Lower leg skin (tissue), 4 donors: Measurements from ENCODE around the gene TULP1. TPM values are rescaled to one million over a fixed set of nuclear protein-coding genes. Genes with fewer than 3 reads are reported as not detected.
A peak's percentile ranks its signal among the peaks of the same experiment; 100 is the strongest.

Experiments used
- DNase-seq, 2 donors: peaks; one replicate each; pipeline ENCODE4 v3.0.0-alpha.2; 2019; ENCODE audit warnings: low spot score in 2 of 2
- H3K4me3 ChIP-seq: fragments of 200-600 bp; sonication (generic); 2 replicates; pipeline ENCODE4 v1.5.1; 2017; ENCODE audit warnings: mild to moderate bottlenecking, low read depth; ENCODE audit not compliant: poor library complexity, severe bottlenecking
- POLR2A ChIP-seq, 2 donors: fragments of 450-650 bp; IDR thresholded peaks; one replicate each; pipeline ENCODE4 v1.6.1; 2016 to 2017; ENCODE audit warnings: antibody characterized with exemption in 2 of 2, mild to moderate bottlenecking in 1 of 2, moderate library complexity in 1 of 2
- WGBS, 2 donors: methylation state at CpG; one replicate each; pipeline ENCODE4 v1.1.5; 2018; 5-methylcytosine and 5-hydroxymethylcytosine counted together
- intact Hi-C: fragments of 100-400 bp; cut with DNase I; formaldehyde crosslinking; loops from one replicate; pipeline ENCODE4 v1.15.0; 2023; ENCODE audit warnings: low total_unique reads
- total RNA-seq, 4 donors: library from RNA; depleted of rRNA; stranded (reverse); fragments of >200 nt; gene quantifications; one replicate each; pipeline ENCODE4 v1.1.0, GENCODE V29; 2016
- TF ChIP-seq, protein P1 (sequence below), 3 donors: fragments of 450-650 bp; IDR thresholded peaks; one replicate each; pipeline ENCODE4 v1.5.1; 2016; ENCODE audit warnings: antibody characterized with exemption in 3 of 3, mild to moderate bottlenecking in 3 of 3, moderate library complexity in 2 of 3

Gene TULP1
- total RNA-seq, 4 donors from 2014 or later = 0.61 to 0.65 TPM; not detected in 2

DNA sequence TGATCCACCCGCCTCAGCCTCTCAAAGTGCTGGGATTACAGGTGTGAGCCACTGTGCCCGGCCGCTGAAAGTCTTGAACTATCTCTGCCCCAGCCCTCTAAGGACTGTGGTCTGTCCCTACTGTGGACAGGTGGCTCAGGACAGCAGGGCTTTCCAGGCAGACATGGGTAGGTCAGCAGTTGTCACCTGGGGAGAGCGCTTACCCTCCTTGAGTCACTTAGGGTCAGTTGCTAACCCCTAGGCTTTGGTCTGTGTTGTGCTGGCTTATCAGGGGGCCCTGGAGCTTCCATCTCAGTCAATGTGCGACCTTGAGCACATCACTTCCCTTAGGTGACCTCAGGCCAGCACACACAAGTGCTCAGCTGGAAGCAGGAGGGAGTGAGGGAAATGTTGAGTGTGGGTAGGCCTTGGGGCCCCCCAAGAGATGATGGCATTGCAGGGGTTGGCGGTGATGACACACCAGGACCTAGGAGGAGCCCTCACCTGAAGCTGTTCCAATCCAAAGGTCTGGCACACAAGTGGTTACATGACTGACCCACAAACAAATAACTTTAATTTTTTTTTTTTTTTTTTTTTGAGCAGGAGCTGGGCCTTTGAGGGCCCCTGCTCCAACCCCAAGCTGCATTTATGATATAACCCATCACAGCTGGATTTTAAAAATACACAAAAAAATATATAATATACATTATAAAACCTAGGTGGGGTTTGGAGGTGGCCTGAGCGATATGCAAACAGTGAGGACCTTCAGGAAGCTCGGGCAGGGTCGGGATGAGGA is 39.4 kb downstream of the TULP1 start:
- intact Hi-C loops = no loop called here
- WGBS, 2 donors = 82 to 88% methylated on average over 9 of the region's 9 CpGs
- no peak for DNase-seq
- TF ChIP-seq, protein P1, sequence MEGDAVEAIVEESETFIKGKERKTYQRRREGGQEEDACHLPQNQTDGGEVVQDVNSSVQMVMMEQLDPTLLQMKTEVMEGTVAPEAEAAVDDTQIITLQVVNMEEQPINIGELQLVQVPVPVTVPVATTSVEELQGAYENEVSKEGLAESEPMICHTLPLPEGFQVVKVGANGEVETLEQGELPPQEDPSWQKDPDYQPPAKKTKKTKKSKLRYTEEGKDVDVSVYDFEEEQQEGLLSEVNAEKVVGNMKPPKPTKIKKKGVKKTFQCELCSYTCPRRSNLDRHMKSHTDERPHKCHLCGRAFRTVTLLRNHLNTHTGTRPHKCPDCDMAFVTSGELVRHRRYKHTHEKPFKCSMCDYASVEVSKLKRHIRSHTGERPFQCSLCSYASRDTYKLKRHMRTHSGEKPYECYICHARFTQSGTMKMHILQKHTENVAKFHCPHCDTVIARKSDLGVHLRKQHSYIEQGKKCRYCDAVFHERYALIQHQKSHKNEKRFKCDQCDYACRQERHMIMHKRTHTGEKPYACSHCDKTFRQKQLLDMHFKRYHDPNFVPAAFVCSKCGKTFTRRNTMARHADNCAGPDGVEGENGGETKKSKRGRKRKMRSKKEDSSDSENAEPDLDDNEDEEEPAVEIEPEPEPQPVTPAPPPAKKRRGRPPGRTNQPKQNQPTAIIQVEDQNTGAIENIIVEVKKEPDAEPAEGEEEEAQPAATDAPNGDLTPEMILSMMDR (IDR thresholded peaks at IDR 0.05) = no peak
- no peak for TF ChIP-seq POLR2A (IDR thresholded peaks at IDR 0.05)
- H3K4me3 ChIP-seq = no peak overlapping the region

DNA sequence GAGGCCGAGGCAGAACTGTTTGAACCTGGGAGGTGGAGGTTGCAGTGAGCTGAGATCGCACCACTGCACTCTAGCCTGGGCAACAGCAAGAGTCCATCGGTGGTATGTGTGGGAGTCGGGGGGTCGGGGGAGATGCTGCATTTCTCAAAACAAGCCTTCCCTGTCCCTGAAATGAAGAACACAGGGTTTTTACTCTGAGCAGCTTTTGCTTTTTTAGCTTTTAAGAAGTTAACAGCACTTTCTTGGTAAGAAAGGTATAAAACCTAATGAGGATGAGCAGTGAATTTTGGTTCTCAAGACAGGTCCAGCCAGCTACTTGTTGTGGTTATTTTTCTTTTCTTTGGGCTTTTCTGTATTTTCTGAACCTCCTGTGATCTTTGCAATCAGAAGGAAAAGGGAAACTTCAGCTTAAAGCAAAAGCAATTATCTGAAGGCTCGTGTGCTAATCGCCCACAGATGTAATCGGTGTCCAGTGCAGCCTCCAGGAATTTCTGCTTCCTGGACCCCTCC is 40.8 kb downstream of the TULP1 start:
- DNase-seq = no peak
- TF ChIP-seq, protein P1 (IDR thresholded peaks at IDR 0.05) = no peak
- no peak for TF ChIP-seq POLR2A (IDR thresholded peaks at IDR 0.05)
- no peak overlapping the region for H3K4me3 ChIP-seq
- intact Hi-C loops = no loop called here
- 59 to 65% methylated on average over 8 of the region's 8 CpGs for WGBS, 2 donors

DNA sequence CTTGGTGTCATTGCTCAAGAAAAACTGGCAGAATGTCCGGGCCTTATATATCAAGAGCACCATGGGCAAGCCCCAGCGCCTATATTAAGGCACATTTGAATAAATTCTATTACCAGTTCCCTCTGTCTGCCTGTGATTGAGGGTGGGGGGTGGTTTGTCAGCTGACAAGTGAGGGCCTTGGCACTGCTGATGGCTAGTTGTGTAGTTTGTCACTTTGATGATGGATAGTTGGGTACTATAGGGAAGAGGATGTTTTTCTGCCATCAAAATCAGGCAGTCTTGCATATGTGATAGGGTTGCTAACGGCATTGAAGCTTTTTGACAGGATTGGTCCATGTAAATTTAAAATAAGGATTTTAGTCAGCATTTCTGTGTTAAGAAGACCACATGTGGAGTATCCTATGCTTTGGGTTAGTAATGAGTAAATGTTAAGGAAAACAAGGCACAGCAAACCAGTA is 42.0 kb downstream of the TULP1 start:
- WGBS, 2 donors = 45 to 70% methylated on average over 3 of the region's 3 CpGs
- H3K4me3 ChIP-seq = no peak overlapping the region
- DNase-seq = no peak
- TF ChIP-seq POLR2A (IDR thresholded peaks at IDR 0.05) = no peak
- intact Hi-C loops = no loop called here

DNA sequence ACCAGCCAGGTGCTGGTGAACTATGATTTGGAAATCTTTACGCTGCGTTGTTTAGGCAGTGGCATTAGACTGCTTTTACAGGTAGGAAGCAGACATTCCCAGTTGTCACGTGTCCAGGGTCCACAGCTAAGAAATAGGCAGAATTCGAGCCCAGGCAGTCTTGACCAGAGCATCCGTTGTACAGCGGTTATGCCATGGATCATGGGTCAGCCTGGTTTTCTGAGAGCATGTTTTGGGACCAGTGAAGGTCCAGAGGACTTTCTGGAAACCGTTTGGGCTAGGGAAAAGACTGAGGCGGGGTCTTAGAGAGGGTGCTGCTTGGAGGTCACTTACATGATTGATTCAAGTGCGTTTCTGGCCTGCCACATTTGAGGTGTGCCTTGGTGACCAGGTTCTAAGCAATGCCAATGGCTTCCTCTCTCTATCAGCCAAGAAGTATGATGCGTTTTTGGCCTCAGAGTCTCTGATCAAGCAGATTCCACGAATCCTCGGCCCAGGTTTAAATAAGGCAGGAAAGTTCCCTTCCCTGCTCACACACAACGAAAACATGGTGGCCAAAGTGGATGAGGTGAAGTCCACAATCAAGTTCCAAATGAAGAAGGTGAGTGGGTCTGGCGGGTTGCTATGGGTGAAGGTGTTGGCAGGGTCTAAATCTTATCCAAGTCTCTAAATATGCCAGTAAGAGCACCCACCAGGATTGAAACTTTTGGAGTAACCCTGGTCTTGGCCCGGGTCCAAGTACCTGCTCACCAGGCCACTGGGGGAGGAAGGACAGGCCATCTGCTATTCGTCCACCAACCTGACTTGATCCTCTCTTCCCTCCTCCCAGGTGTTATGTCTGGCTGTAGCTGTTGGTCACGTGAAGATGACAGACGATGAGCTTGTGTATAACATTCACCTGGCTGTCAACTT is 42.7 kb downstream of the TULP1 start:
- WGBS, 2 donors = 42 to 50% methylated on average over 18 of the region's 18 CpGs
- TF ChIP-seq POLR2A (IDR thresholded peaks at IDR 0.05) = no peak
- TF ChIP-seq, protein P1 (IDR thresholded peaks at IDR 0.05) = no peak
- intact Hi-C loops = loop anchor here (5.0 kb wide), 1 partner anchor 128 kb away; the partner anchor contains the start of gene PPARD
- DNase-seq = no peak
- peak overlapping the region; percentile 90 for H3K4me3 ChIP-seq

DNA sequence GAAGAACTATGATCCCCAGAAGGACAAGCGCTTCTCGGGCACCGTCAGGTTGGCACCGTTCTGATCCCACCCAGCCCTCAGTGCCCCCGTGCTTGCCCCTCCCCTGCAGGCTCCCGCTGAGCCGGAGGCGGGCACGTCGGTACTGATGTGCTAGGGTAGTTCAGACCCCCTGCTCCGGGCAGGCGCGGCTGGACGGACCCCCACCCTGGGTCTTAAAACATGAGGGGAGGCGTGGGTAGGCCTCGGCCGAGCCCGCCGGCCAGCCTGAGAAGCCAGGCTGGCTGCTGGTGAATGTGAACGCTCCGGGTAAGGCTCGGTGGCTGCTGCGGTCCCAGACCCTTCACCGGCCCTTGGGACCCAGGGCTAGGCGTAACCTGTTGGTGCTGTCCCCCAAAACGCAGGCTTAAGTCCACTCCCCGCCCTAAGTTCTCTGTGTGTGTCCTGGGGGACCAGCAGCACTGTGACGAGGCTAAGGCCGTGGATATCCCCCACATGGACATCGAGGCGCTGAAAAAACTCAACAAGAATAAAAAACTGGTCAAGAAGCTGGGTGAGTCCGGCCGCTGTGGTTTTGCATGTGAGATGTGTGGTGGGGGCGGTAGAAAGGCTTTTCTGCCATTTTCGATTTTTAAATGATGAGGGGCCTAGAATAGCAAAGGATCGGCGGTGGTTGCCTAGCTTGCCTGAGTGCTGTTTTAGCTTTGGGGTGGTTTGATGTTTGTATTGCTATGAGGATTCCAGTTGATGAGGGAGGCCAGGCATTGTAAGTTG is 43.5 kb downstream of the TULP1 start:
- H3K4me3 ChIP-seq = peak overlapping the region; percentile 90
- 7 to 8% methylated on average over 12 to 34 of the region's 37 CpGs for WGBS, 2 donors
- intact Hi-C loops = loop anchor here (5.0 kb wide), 1 partner anchor 127 kb away; the partner anchor contains the start of gene PPARD
- no peak for DNase-seq
- TF ChIP-seq POLR2A (IDR thresholded peaks at IDR 0.05) = no peak
- TF ChIP-seq, protein P1 (IDR thresholded peaks at IDR 0.05) = no peak
